ENCODE measurements around the gene MAPK7.

GRCh38 chr17:19329136-19329535 is 49.2 kb upstream of the MAPK7 start:
- no peak for TF ChIP-seq CTCF (IDR thresholded peaks at IDR 0.05)
- no peak for TF ChIP-seq POLR2A (IDR thresholded peaks at IDR 0.05)
